Measurements from ENCODE around the gene ADAM10.

- TF ChIP-seq, protein P1, sequence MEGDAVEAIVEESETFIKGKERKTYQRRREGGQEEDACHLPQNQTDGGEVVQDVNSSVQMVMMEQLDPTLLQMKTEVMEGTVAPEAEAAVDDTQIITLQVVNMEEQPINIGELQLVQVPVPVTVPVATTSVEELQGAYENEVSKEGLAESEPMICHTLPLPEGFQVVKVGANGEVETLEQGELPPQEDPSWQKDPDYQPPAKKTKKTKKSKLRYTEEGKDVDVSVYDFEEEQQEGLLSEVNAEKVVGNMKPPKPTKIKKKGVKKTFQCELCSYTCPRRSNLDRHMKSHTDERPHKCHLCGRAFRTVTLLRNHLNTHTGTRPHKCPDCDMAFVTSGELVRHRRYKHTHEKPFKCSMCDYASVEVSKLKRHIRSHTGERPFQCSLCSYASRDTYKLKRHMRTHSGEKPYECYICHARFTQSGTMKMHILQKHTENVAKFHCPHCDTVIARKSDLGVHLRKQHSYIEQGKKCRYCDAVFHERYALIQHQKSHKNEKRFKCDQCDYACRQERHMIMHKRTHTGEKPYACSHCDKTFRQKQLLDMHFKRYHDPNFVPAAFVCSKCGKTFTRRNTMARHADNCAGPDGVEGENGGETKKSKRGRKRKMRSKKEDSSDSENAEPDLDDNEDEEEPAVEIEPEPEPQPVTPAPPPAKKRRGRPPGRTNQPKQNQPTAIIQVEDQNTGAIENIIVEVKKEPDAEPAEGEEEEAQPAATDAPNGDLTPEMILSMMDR (IDR thresholded peaks at IDR 0.05), result no peak
- TF ChIP-seq POLR2AphosphoS5 (IDR thresholded peaks at IDR 0.05), result no peak
- TF ChIP-seq EP300 (IDR thresholded peaks at IDR 0.05), result no peak
- TF ChIP-seq POLR2A (IDR thresholded peaks at IDR 0.05), result no peak
These were observed 22.6 kb downstream of the ADAM10 start for GRCh38 chr15:58726867-58727266.
